ACC112 (cell line): ENCODE data around the gene CCDC117.
"Not testable (repeated sequence)": the region's sequence is repeated elsewhere in the genome, so short reads cannot be mapped to it uniquely, and the experiment has no call there.

Source experiments
- H2AFZ ChIP-seq: fragments of 200-600 bp; sonication (generic); one replicate; pipeline ENCODE4 v1.6.0; 2017; ENCODE audit warnings: antibody characterized with exemption, low read length; ENCODE audit not compliant: unreplicated experiment
- H3K27ac ChIP-seq: fragments of 200-600 bp; sonication (generic); 2 replicates; pipeline ENCODE4 v1.5.1; 2014; ENCODE audit warnings: low read depth, mild to moderate bottlenecking, antibody characterized with exemption, low read length, moderate library complexity
- H3K27me3 ChIP-seq: fragments of 200-600 bp; sonication (generic); 2 replicates; pipeline ENCODE4 v1.6.1; 2014; ENCODE audit warnings: mild to moderate bottlenecking, antibody characterized with exemption, low read length, moderate library complexity, mixed read lengths; ENCODE audit not compliant: insufficient read depth
- H3K36me3 ChIP-seq: fragments of 200-600 bp; sonication (generic); 2 replicates; pipeline ENCODE4 v1.6.1; 2016; ENCODE audit warnings: mild to moderate bottlenecking, antibody characterized with exemption, low read length, moderate library complexity, mixed read lengths; ENCODE audit not compliant: insufficient read depth
- H3K4me1 ChIP-seq: fragments of 200-600 bp; sonication (generic); one replicate; pipeline ENCODE4 v1.6.1; 2016; ENCODE audit warnings: low read length, mixed read lengths; ENCODE audit not compliant: insufficient read depth, unreplicated experiment, control insufficient read depth
- H3K4me3 ChIP-seq: fragments of 200-600 bp; sonication (generic); 2 replicates; pipeline ENCODE4 v1.5.1; 2014; ENCODE audit warnings: mild to moderate bottlenecking, low read depth, low read length
- H3K79me2 ChIP-seq: fragments of 200-600 bp; sonication (generic); one replicate; pipeline ENCODE4 v1.6.0; 2016; ENCODE audit warnings: low read length; ENCODE audit not compliant: control insufficient read depth, unreplicated experiment, insufficient read depth

The CCDC117 gene

GRCh38 chr22:28772633-28773460, at the start of gene CCDC117:
TSS of gene CCDC117 (plus strand) at chr22:28772695. CDS start at chr22:28772850, 155 bp downstream.
- Histone ChIP-seq H2AFZ (peak within 1 kb of the TSS; percentile 89), H3K27me3 (no peaks in the 10 kb centered on the region), H3K36me3 (no peaks in the 10 kb centered on the region), H3K27ac (peak within 1 kb of the TSS; percentile 80), H3K4me1 (peaks cover 3% of the 10 kb centered on the region), H3K4me3 (peak within 1 kb of the TSS; percentile 97), H3K79me2 (peaks cover 32% of the 10 kb centered on the region)

- H3K79me2 ChIP-seq, result peaks cover 2% of the 10 kb centered on the region
- H2AFZ ChIP-seq, result no peak overlapping the region
- H3K27me3 ChIP-seq, result no peaks in the 10 kb centered on the region
- peak overlapping the region; percentile 57 for H3K27ac ChIP-seq
- peaks cover 9% of the 10 kb centered on the region for H3K4me1 ChIP-seq
- H3K36me3 ChIP-seq, result no peaks in the 10 kb centered on the region
- H3K4me3 ChIP-seq, result no peak overlapping the region
Observed at GRCh38 chr22:28728002-28728401, 44.5 kb upstream of the CCDC117 start.

DNA sequence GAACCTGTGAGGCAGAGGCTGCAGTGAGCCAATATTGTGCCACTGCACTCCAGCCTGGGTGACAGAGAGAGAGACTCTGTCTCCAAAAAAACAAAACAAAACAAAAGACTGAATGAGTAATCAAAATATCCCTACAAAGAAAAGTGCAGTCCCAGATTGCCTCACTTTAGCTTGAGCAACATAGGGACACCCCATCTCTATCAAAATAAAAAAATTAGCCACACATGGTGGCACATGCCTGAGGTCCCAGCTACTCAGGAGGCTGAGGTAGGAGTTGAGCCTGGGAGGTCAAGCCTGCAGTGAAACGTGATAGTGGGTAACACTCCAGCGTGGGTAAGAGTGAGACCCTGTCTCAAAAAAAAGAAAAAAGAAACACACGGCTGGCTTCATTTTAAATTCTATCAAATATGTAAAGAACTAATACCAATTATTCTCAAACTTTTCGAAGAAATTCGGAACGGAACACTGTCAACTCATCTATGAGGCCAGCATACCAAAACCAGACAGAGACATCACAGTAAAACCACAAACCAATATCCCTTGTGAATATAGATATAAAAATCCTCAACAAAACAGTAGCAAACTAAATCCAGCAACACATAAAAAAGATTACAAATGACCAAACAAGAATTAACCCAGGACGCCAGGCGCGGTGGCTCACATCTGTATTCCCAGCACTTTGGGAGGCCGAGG, 43.7 kb upstream of the CCDC117 start:
- Histone ChIP-seq H3K4me3 (no peak overlapping the region), H3K27me3 (no peaks in the 10 kb centered on the region), H2AFZ (no peak overlapping the region), H3K4me1 (peaks cover 9% of the 10 kb centered on the region), H3K79me2 (peaks cover 2% of the 10 kb centered on the region), H3K36me3 (no peaks in the 10 kb centered on the region), H3K27ac (peak overlapping the region; percentile 57; the same call in 1 of the 2 replicates)

GRCh38 chr22:28730179-28730578, 42.3 kb upstream of the CCDC117 start:
- peak overlapping the region; percentile 50; the same call in 1 of the 2 replicates for H3K27ac ChIP-seq
- peaks cover 2% of the 10 kb centered on the region for H3K79me2 ChIP-seq
- H2AFZ ChIP-seq, result no peak overlapping the region
- peaks cover 9% of the 10 kb centered on the region for H3K4me1 ChIP-seq
- H3K4me3 ChIP-seq, result no peak overlapping the region
- no peaks in the 10 kb centered on the region for H3K36me3 ChIP-seq
- H3K27me3 ChIP-seq, result no peaks in the 10 kb centered on the region

GRCh38 chr22:28734393-28734792, 38.1 kb upstream of the CCDC117 start:
- Histone ChIP-seq H3K27me3 (no peaks in the 10 kb centered on the region), H3K4me1 (peaks cover 7% of the 10 kb centered on the region), H2AFZ (no peak overlapping the region), H3K4me3 (no peak overlapping the region), H3K36me3 (no peaks in the 10 kb centered on the region), H3K27ac (no peak overlapping the region), H3K79me2 (peaks cover 12% of the 10 kb centered on the region)

- Histone ChIP-seq H3K36me3 (no peaks in the 10 kb centered on the region), H2AFZ (no peak overlapping the region), H3K4me1 (peaks cover 7% of the 10 kb centered on the region), H3K27me3 (no peaks in the 10 kb centered on the region), H3K4me3 (no peak overlapping the region), H3K27ac (no peak overlapping the region), H3K79me2 (peaks cover 16% of the 10 kb centered on the region)
Observed at GRCh38 chr22:28736301-28737155, 36.0 kb upstream of the CCDC117 start.

DNA sequence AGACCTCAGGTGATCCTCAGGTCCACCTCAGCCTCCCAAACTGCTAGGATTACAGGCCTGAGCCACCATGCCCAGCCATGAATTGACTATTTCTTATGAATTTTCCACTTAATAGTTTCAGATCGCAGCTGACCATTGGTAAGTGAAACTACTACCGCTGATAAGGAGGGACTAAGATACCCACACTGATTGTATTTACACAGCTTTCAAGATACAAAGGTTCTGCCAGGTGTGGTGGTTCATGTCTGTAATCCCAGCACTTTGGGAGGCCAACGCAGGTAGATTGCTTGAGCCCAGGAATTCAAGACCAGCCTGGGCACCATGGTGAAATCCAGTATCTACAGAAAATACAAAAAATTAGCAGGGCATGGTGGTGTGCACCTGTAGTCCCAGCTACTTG, 34.8 kb upstream of the CCDC117 start:
- Histone ChIP-seq H3K27ac (no peak overlapping the region), H2AFZ (no peak overlapping the region), H3K79me2 (peaks cover 16% of the 10 kb centered on the region), H3K36me3 (no peaks in the 10 kb centered on the region), H3K4me3 (no peak overlapping the region), H3K27me3 (no peaks in the 10 kb centered on the region), H3K4me1 (peaks cover 7% of the 10 kb centered on the region)

GRCh38 chr22:28738876-28739275, 33.6 kb upstream of the CCDC117 start:
- H3K4me1 ChIP-seq, H3K4me3 ChIP-seq, H2AFZ ChIP-seq, H3K27ac ChIP-seq, H3K27me3 ChIP-seq, H3K36me3 ChIP-seq: not testable (repeated sequence)
- H3K79me2 ChIP-seq, result peaks cover 28% of the 10 kb centered on the region

- H3K79me2 ChIP-seq, result peaks cover 29% of the 10 kb centered on the region
- peaks cover 7% of the 10 kb centered on the region for H3K4me1 ChIP-seq
- H3K27ac ChIP-seq, result peak overlapping the region; percentile 57
- H2AFZ ChIP-seq, result peak overlapping the region; percentile 74
- H3K36me3 ChIP-seq, result no peaks in the 10 kb centered on the region
- peak overlapping the region; percentile 94 for H3K4me3 ChIP-seq
- H3K27me3 ChIP-seq, result no peaks in the 10 kb centered on the region
Observed at GRCh38 chr22:28741200-28741784, 31.2 kb upstream of the CCDC117 start.
